RWPE1 (cell line): Measurements from ENCODE around the gene HBEGF.

Experiments
- CTCF ChIA-PET: fragments of 350-600 bp; sonication (Branson Sonifier 250); formaldehyde crosslinking; extraction: SDS; loops from one replicate; lab custom pipeline; 2021; lab: Yijun Ruan, JAX
- POLR2A ChIA-PET: fragments of 400-600 bp; formaldehyde crosslinking; extraction: SDS; loops from one replicate; lab custom pipeline; 2020; ENCODE audit warnings: antibody characterized with exemption; ENCODE audit not compliant: low non-redundant PET; lab: Yijun Ruan, JAX
- DNase-seq: peaks from one replicate; pipeline ENCODE4 v3.0.0; 2012; ENCODE audit warnings: low spot score
- H3K27ac ChIP-seq: fragments of 450-650 bp; 2 replicates; pipeline ENCODE4 v1.5.1; 2017
- CTCF ChIP-seq: fragments of 450-650 bp; conservative IDR thresholded peaks from 2 replicates; pipeline ENCODE4 v1.5.1; 2017; ENCODE audit warnings: low read depth, mild to moderate bottlenecking

Gene HBEGF

DNA sequence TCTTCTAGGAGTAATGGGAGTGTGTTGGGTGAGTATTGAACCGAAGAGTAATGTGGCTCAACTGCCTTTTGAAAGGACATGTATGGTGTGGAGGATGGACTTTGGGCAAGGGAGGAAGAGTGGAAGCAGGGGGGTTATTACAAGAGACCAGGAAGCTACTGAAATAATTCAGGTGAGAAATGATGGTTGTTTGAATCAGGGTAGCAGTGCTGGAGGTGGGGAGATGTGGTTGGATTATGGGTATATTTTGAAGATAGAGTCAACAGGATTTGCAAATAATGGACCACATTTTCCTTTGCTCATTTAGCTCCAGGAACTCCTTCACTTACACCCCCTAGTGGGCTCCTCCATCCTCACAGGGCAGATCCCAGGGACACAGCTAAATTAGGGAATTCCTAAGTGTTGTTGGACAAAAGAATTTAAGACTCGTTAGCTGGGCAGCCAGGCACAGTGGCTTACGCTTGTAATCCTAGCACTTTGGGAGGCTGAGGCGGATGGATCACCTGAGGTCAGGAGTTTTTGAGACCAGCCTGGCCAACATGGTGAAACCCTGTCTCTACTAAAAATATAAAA is 12.4 kb upstream of the HBEGF start:
- H3K27ac ChIP-seq = no peak overlapping the region
- TF ChIP-seq CTCF = peak; percentile 49
- peak; percentile 74 for DNase-seq
- POLR2A ChIA-PET = interaction anchor here (0.7 kb wide), 1 partner anchor 15 kb away, joined by 4 read pairs; no protein-coding TSS in a partner anchor
- CTCF ChIA-PET = interaction anchor here (0.5 to 2.3 kb wide), 12 partner anchors 8 to 572 kb away, joined by 3 to 44 read pairs (median 4); no protein-coding TSS in a partner anchor

- POLR2A ChIA-PET = no interaction called here
- H3K27ac ChIP-seq = no peak overlapping the region
Measured at GRCh38 chr5:140357726-140358093, 11.3 kb upstream of the HBEGF start.

GRCh38 chr5:140356853-140357725 is 10.7 kb upstream of the HBEGF start:
- DNase-seq = no peak
- CTCF ChIA-PET = interaction anchor here (2.8 kb wide), 1 partner anchor 11 kb away, joined by 15 read pairs; the partner anchor contains the start of gene HBEGF
- no peak overlapping the region for H3K27ac ChIP-seq
- no peak for TF ChIP-seq CTCF
- POLR2A ChIA-PET = no interaction called here

More at GRCh38 chr5:140357726-140358093, 11.3 kb upstream of the HBEGF start:
- peak; percentile 98 for TF ChIP-seq CTCF
- CTCF ChIA-PET = interaction anchor here (1.3 to 2.3 kb wide), 2 partner anchors 9 to 114 kb away, joined by 3 to 44 read pairs; no protein-coding TSS in a partner anchor
- DNase-seq = peak; percentile 95

- CTCF ChIA-PET = interaction anchor here (0.6 to 6.2 kb wide), 6 partner anchors 10 to 863 kb away, joined by 3 to 55 read pairs (median 4); partner anchors contain the start of gene HBEGF
- no peak for DNase-seq
- no peak overlapping the region for H3K27ac ChIP-seq
- POLR2A ChIA-PET = no interaction called here
- TF ChIP-seq CTCF = no peak
Measured at GRCh38 chr5:140355546-140355945, 9.1 kb upstream of the HBEGF start.

- peak; percentile 88 for TF ChIP-seq CTCF
- ChIA-PET CTCF (interaction anchor here (0.6 to 6.2 kb wide), 32 partner anchors 10 to 641 kb away, joined by 3 to 55 read pairs (median 4); partner anchors contain the start of genes CYSTM1 and HARS1), POLR2A (no interaction called here)
- peak; percentile 78 for DNase-seq
- no peak overlapping the region for H3K27ac ChIP-seq
Measured at GRCh38 chr5:140351609-140352334, 5.4 kb upstream of the HBEGF start.
